T-helper 2 cell treated with Interferon-gamma antibody and Interleukin-4, amounts not matched to agents 100 ng/mL and 5 ng/mL, for 36 hours (primary cell): ENCODE results near the gene AKAP11. TPM values are rescaled to one million over a fixed set of nuclear protein-coding genes. Genes with fewer than 3 reads are reported as not detected.

Experiments
- intact Hi-C: fragments of 100-400 bp; cut with micrococcal nuclease; formaldehyde crosslinking; loops from one replicate; pipeline ENCODE4 v1.15.1; 2023
- total RNA-seq: library from RNA; stranded (reverse); gene quantifications from 2 replicates; pipeline ENCODE4 v1.2.3, GENCODE V29; 2022

The AKAP11 gene
- total RNA-seq, 1 donor from 2014 or later, result 34.8 TPM

DNA sequence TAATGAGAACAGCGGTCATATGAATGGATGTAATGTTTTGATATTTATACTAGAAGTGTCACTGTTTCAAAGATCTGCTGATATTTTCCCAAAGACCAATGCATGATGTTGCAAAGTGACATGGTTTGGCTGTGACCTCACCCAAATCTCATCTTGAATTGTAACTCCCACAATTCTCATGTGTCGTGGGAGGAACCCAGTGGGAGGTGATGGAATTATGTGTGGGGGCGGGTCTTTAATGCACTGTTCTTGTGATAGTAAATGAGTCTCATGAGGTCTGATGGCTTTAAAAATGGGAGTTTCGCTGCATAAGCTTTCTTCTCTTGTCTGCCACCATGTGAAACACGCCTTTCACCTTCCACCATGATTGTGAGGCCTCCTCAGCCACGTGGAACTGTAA is 98.3 kb downstream of the AKAP11 start:
- intact Hi-C loops, result no loop called here

Other genes starting within 250 kb of the AKAP11 start
- 15.9 and 16.3 TPM in 2 replicates for gene DGKH, start 223.5 kb upstream of the AKAP11 start, total RNA-seq